ENCODE measurements around the gene ITPRID1. TPM values are rescaled to one million over a fixed set of nuclear protein-coding genes. Genes with fewer than 3 reads are reported as not detected.
"Not testable (repeated sequence)": the region's sequence is repeated elsewhere in the genome, so short reads cannot be mapped to it uniquely, and the experiment has no call there.

The ITPRID1 gene
- 1 to 10 TPM in 1 of 4 donors, not detected in 3; 1.6 TPM for total RNA-seq

DNA sequence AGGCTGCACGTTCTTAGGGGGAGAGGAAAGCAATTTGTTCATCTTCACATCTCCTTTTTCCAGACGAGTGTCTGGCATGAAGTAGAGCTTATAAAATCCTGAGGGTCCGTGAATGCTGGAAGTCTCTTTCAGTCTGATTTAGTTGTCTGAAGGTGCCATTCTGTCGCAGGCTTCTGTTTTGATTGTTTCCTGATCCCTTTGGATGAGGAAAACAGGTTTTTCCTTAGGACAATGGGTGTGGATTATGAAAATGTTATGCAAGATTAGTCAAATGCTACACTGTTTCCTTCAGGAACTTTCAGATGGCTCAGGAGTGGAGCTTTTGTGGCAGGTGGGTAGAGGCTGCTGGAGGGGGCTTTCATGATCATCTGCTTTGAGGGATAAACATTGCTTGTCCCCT lies at the start of gene ITPRID1:
Gene ITPRID1, plus strand, starts transcription at position 301 of the 400 bp plus-strand sequence. CDS start 38,935 bp downstream, outside the sequence.
- Histone ChIP-seq H3K27ac (no peak within 1 kb of the TSS), H3K4me3 (no peak within 1 kb of the TSS), H3K36me3 (no peaks in the 10 kb centered on the region), H3K4me1 (no peaks in the 10 kb centered on the region), H3K27me3 (no peaks in the 10 kb centered on the region), H3K9me3 (no peaks in the 10 kb centered on the region)
- TF ChIP-seq POLR2A (IDR thresholded peaks at IDR 0.05) (no peak), CTCF (IDR thresholded peaks at IDR 0.05) (no peak)
- no peak for DNase-seq
- intact Hi-C loops (cut with DNase I; ENCODE audit: low total_unique reads): no loop called here

DNA sequence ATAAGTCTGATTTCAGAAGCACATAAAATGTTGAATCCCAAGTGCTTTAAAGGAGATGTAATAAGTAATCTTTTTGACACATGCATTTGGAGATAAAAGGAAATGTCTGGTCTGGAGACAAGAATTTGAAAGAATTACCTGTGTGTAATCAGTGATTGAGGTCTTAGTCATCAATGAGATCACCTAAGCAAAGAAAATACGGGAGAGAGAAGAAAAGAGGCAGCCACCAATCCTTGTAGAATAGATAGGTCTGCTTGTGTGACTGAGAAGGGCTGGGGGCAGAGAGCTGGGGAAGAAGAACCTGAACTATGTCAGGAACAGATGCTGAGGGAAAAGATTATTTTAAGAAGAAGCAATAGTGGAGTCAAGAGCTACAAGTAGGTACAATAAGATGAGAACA lies 49.3 kb upstream of the ITPRID1 start:
- intact Hi-C loops (cut with DNase I; ENCODE audit: low total_unique reads): no loop called here
- Histone ChIP-seq H3K4me3 (no peak overlapping the region), H3K9me3 (no peaks in the 10 kb centered on the region), H3K27me3 (no peaks in the 10 kb centered on the region), H3K36me3 (no peaks in the 10 kb centered on the region), H3K27ac (no peak overlapping the region), H3K4me1 (no peaks in the 10 kb centered on the region)
- no peak for DNase-seq
- TF ChIP-seq POLR2A (IDR thresholded peaks at IDR 0.05) (no peak), CTCF (IDR thresholded peaks at IDR 0.05) (no peak)

- Histone ChIP-seq H3K4me1 (no peaks in the 10 kb centered on the region), H3K27ac (no peak overlapping the region), H3K9me3 (no peaks in the 10 kb centered on the region), H3K36me3 (no peaks in the 10 kb centered on the region), H3K27me3 (no peaks in the 10 kb centered on the region), H3K4me3 (no peak overlapping the region)
- TF ChIP-seq CTCF (IDR thresholded peaks at IDR 0.05) (no peak), POLR2A (IDR thresholded peaks at IDR 0.05) (no peak)
- no peak for DNase-seq
- intact Hi-C loops (cut with DNase I; ENCODE audit: low total_unique reads): no loop called here
Measured at GRCh38 chr7:31465285-31465684, 48.6 kb upstream of the ITPRID1 start.

- no peaks in the 10 kb centered on the region for H3K27me3 ChIP-seq
- no peaks in the 10 kb centered on the region for H3K36me3 ChIP-seq
- no peak overlapping the region for H3K4me3 ChIP-seq
- intact Hi-C loops (cut with DNase I; ENCODE audit: low total_unique reads): no loop called here
- no peaks in the 10 kb centered on the region for H3K4me1 ChIP-seq
- TF ChIP-seq CTCF (IDR thresholded peaks at IDR 0.05) (no peak), POLR2A (IDR thresholded peaks at IDR 0.05) (no peak)
- H3K9me3 ChIP-seq: no peaks in the 10 kb centered on the region
- DNase-seq: no peak
- H3K27ac ChIP-seq: no peak overlapping the region
Measured at GRCh38 chr7:31466036-31466435, 47.9 kb upstream of the ITPRID1 start.

DNA sequence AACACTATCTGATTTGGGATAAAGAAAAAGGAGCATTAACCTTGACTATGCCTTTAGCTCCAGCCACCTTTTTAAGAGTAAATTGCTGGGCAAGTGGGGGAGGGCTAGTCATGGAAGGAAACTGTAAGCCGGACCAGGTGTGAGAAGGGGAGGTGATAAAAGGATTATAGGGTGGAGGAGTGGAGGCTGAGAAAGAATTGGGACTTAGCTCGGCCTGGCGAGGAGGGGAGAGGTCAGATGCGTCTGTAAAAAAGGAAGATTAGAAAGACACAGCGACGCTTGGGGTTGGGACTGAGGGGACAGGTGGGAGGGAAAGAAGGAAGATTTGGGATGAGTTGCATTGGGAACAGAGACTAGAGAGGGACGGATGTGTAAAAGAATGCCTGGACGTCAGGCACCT lies 43.0 kb upstream of the ITPRID1 start:
- DNase-seq; H3K27me3 ChIP-seq; H3K27ac ChIP-seq; H3K9me3 ChIP-seq; H3K36me3 ChIP-seq; H3K4me3 ChIP-seq; H3K4me1 ChIP-seq; intact Hi-C loops (cut with DNase I; ENCODE audit: low total_unique reads): not testable (repeated sequence)

DNA sequence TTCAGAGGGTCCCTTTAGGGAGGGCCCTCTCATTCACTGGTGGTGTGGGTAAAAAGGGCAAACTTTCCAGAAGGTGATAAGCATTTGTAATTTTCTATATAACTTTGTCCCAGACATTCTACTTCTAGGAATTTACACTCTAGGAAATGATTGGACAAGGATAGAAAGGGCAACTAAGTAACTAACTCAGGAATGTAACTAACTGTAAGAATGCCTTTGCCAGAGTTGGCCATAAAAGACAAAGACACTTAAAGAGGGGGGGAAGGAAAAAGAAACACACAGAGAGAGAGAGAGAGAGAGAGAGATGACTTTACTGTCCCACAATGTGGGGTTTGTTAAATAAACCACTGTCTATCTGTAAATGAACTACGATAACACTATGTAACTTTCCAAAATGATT lies 38.5 kb upstream of the ITPRID1 start:
- Histone ChIP-seq H3K9me3 (no peaks in the 10 kb centered on the region), H3K4me1 (no peaks in the 10 kb centered on the region), H3K4me3 (no peak overlapping the region), H3K27ac (no peak overlapping the region), H3K36me3 (no peaks in the 10 kb centered on the region), H3K27me3 (no peaks in the 10 kb centered on the region)
- TF ChIP-seq CTCF (IDR thresholded peaks at IDR 0.05) (no peak), POLR2A (IDR thresholded peaks at IDR 0.05) (no peak)
- DNase-seq: no peak
- intact Hi-C loops (cut with DNase I; ENCODE audit: low total_unique reads): no loop called here

Measured in uterus (tissue), 4 donors.